ENCODE results near the gene CIAO2B. TPM values are rescaled to one million over a fixed set of nuclear protein-coding genes. Genes with fewer than 3 reads are reported as not detected.

CIAO2B gene
- polyA plus RNA-seq, 1 experiment = 131 TPM

- no peak overlapping the region for H3K27ac ChIP-seq (ENCODE audit: low read depth, low read length)
- CTCF ChIA-PET = interaction anchor here (1.1 to 2.1 kb wide), 6 partner anchors 10 to 276 kb away, joined by 3 to 17 read pairs (median 6); partner anchors contain the start of gene NAE1
- no peaks in the 10 kb centered on the region; the same call in 1 of the 2 replicates for H3K9me3 ChIP-seq (ENCODE audit: control insufficient read depth, insufficient read depth, low read length)
- DNase-seq (ENCODE audit: low read depth, low spot score) = no peak
- H3K4me3 ChIP-seq (ENCODE audit: low read depth, low read length) = no peak overlapping the region
- no peaks in the 10 kb centered on the region for H3K27me3 ChIP-seq (ENCODE audit: control insufficient read depth, insufficient read depth, low read length)
- TF ChIP-seq, protein P1, sequence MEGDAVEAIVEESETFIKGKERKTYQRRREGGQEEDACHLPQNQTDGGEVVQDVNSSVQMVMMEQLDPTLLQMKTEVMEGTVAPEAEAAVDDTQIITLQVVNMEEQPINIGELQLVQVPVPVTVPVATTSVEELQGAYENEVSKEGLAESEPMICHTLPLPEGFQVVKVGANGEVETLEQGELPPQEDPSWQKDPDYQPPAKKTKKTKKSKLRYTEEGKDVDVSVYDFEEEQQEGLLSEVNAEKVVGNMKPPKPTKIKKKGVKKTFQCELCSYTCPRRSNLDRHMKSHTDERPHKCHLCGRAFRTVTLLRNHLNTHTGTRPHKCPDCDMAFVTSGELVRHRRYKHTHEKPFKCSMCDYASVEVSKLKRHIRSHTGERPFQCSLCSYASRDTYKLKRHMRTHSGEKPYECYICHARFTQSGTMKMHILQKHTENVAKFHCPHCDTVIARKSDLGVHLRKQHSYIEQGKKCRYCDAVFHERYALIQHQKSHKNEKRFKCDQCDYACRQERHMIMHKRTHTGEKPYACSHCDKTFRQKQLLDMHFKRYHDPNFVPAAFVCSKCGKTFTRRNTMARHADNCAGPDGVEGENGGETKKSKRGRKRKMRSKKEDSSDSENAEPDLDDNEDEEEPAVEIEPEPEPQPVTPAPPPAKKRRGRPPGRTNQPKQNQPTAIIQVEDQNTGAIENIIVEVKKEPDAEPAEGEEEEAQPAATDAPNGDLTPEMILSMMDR (IDR thresholded peaks at IDR 0.05; ENCODE audit: low read depth, low read length) = no peak
- POLR2A ChIA-PET = interaction anchor here (1.0 kb wide), 1 partner anchor 20 kb away, joined by 3 read pairs; no protein-coding TSS in a partner anchor
Measured at GRCh38 chr16:66885491-66885890, 48.7 kb downstream of the CIAO2B start.

GRCh38 chr16:66882702-66883101 lies 51.5 kb downstream of the CIAO2B start:
- Histone ChIP-seq H3K4me3 (ENCODE audit: low read depth, low read length) (no peak overlapping the region), H3K27me3 (ENCODE audit: control insufficient read depth, insufficient read depth, low read length) (no peaks in the 10 kb centered on the region)
- CTCF ChIA-PET = interaction anchor here (0.5 to 3.2 kb wide), 4 partner anchors 10 to 15 kb away, joined by 3 to 21 read pairs (median 4); no protein-coding TSS in a partner anchor

More at GRCh38 chr16:66882702-66883101, 51.5 kb downstream of the CIAO2B start:
- Histone ChIP-seq H3K27ac (ENCODE audit: low read depth, low read length) (no peak overlapping the region), H3K9me3 (ENCODE audit: control insufficient read depth, insufficient read depth, low read length) (no peaks in the 10 kb centered on the region; the same call in 1 of the 2 replicates)
- DNase-seq (ENCODE audit: low read depth, low spot score) = no peak
- POLR2A ChIA-PET = interaction anchor here (1.9 kb wide), 1 partner anchor 10 kb away, joined by 7 read pairs; no protein-coding TSS in a partner anchor
- TF ChIP-seq, protein P1 (IDR thresholded peaks at IDR 0.05; ENCODE audit: low read depth, low read length) = no peak

Other genes starting within 250 kb of the CIAO2B start
- gene CMTM4, start 237.7 kb downstream of the CIAO2B start, polyA plus RNA-seq (2011; rRNA removed) = 16.4 and 19.2 TPM in 2 replicates
- 86.7 and 88.5 TPM in 2 replicates for gene DYNC1LI2, start 182.8 kb downstream of the CIAO2B start, polyA plus RNA-seq (2011; rRNA removed)
- gene TERB1, start 132.8 kb downstream of the CIAO2B start, polyA plus RNA-seq (2011; rRNA removed) = not detected in 2 replicates
- 31.3 and 49.8 TPM in 2 replicates for gene NAE1, start 103.4 kb downstream of the CIAO2B start, polyA plus RNA-seq (2011; rRNA removed)
- not detected in 2 replicates for gene CA7, start 90.0 kb downstream of the CIAO2B start, polyA plus RNA-seq (2011; rRNA removed)
- 11.8 and 12.1 TPM in 2 replicates for gene PDP2, start 53.9 kb downstream of the CIAO2B start, polyA plus RNA-seq (2011; rRNA removed)
- not detected in 2 replicates for gene CDH16, start 15.5 kb downstream of the CIAO2B start, polyA plus RNA-seq (2011; rRNA removed)
- 1.9 and 2.7 TPM in 2 replicates for gene RRAD, start 8.9 kb downstream of the CIAO2B start, polyA plus RNA-seq (2011; rRNA removed)
- gene CES2, start 1.1 kb upstream of the CIAO2B start, polyA plus RNA-seq (2011; rRNA removed) = 20.7 and 24.9 TPM in 2 replicates
- 0.06 and 0.12 TPM in 2 replicates for gene CES3, start 26.9 kb upstream of the CIAO2B start, polyA plus RNA-seq (2011; rRNA removed)
- gene CES4A, start 54.2 kb upstream of the CIAO2B start, polyA plus RNA-seq (2011; rRNA removed) = 2.8 and 3.3 TPM in 2 replicates
- gene CBFB, start 94.7 kb upstream of the CIAO2B start, polyA plus RNA-seq (2011; rRNA removed) = 35.9 and 46.1 TPM in 2 replicates
- gene PHAF1, start 175.5 kb upstream of the CIAO2B start, polyA plus RNA-seq (2011; rRNA removed) = 24.6 and 26.1 TPM in 2 replicates
- gene B3GNT9, start 216.6 kb upstream of the CIAO2B start, polyA plus RNA-seq (2011; rRNA removed) = 18.6 and 25.6 TPM in 2 replicates
- 9.4 and 10.9 TPM in 2 replicates for gene TRADD, start 225.5 kb upstream of the CIAO2B start, polyA plus RNA-seq (2011; rRNA removed)
- 2.7 and 3.2 TPM in 2 replicates for gene FBXL8, start 225.6 kb upstream of the CIAO2B start, polyA plus RNA-seq (2011; rRNA removed)
- gene HSF4, start 230.3 kb upstream of the CIAO2B start, polyA plus RNA-seq (2011; rRNA removed) = 0.82 and 1.0 TPM in 2 replicates
- 8.2 and 10.7 TPM in 2 replicates for gene NOL3, start 236.1 kb upstream of the CIAO2B start, polyA plus RNA-seq (2011; rRNA removed)
- gene MATCAP1, start 249.6 kb upstream of the CIAO2B start, polyA plus RNA-seq (2011; rRNA removed) = 13.9 and 18.1 TPM in 2 replicates